Fibroblast of villous mesenchyme (primary cell): ENCODE data around the gene LYPD4. TPM values are rescaled to one million over a fixed set of nuclear protein-coding genes. Genes with fewer than 3 reads are reported as not detected.

Source experiments
- DNase-seq: peaks from one replicate; pipeline ENCODE4 v3.0.0-alpha.2; 2010; ENCODE audit warnings: low read depth
- H3K4me3 ChIP-seq: 2 replicates; pipeline ENCODE4 v1.5.1; 2011; ENCODE audit warnings: low read depth, mild to moderate bottlenecking, low read length
- total RNA-seq: library from RNA; depleted of rRNA; stranded (reverse); fragments of >200 nt; gene quantifications from 2 replicates; pipeline ENCODE4 v1.2.3, GENCODE V29; 2012
- TF ChIP-seq, protein P1 (sequence below): IDR thresholded peaks from 2 replicates; pipeline ENCODE4 v1.5.1; 2012; ENCODE audit warnings: low read depth, mild to moderate bottlenecking, low read length; ENCODE audit not compliant: insufficient read depth

LYPD4 gene
- total RNA-seq, 1 donor, result not detected

DNA sequence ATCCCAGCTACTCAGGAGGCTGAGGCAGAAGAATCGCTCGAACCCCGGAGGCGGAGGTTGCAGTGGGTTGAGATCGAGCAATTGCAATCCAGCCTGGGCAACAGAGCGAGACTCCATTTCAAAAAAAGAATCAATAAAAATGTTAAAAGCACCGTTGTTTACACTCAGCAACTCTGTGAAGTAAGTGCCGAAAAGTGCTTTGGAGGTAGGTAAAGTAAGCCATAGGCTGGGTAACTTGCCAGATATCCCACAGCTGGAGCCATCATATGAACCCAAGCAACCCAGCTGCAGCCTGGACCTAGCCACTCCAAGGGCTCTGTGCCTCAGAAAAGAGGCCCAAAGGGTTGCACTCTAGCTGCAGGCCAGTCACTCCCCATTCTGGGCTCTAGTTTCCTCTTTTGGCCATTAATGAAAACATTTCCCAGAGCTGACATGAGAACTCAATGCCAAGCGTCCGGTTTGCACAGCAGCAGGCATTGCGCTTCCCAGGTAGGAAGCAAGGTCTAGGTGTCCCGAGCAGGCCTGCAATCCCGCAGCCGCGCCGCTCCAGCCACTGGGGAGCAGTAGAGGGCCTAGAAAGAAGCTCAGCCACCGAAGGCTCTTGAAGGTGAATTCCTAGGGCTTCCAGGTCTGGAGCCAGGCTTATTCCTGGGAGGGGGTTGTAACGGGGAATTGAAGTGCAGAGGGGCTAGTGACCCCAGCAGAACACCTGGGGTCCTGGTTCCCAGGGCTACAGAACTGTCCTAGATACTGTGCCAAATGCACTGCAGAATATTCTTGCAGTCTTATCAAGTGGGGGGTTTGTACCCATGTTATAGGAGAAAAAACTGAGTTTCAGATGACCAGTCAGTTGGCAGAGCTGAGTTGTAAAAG is 28.5 kb upstream of the LYPD4 start:
- TF ChIP-seq, protein P1, sequence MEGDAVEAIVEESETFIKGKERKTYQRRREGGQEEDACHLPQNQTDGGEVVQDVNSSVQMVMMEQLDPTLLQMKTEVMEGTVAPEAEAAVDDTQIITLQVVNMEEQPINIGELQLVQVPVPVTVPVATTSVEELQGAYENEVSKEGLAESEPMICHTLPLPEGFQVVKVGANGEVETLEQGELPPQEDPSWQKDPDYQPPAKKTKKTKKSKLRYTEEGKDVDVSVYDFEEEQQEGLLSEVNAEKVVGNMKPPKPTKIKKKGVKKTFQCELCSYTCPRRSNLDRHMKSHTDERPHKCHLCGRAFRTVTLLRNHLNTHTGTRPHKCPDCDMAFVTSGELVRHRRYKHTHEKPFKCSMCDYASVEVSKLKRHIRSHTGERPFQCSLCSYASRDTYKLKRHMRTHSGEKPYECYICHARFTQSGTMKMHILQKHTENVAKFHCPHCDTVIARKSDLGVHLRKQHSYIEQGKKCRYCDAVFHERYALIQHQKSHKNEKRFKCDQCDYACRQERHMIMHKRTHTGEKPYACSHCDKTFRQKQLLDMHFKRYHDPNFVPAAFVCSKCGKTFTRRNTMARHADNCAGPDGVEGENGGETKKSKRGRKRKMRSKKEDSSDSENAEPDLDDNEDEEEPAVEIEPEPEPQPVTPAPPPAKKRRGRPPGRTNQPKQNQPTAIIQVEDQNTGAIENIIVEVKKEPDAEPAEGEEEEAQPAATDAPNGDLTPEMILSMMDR, result peak; percentile 76
- H3K4me3 ChIP-seq, result no peak overlapping the region
- DNase-seq, result peak; percentile 50

DNA sequence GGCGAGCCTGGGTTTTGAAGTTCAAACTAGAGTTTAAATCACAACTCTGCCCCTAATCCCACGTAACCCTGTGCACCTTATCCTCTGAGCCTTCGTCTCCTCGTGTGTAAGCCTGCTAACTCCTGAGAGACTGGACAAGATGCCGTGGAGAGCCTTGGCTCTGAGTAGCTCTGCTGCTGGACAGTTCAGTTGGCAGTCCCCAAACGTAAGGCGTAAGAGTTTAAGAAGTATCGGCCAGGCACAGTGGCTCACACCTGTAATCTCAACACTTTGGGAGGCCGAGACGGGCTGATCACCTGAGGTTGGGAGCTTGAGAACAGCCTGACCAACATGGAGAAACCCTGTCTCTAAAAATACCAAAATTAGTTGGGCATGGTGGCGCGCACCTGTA is 27.9 kb upstream of the LYPD4 start:
- TF ChIP-seq, protein P1, result no peak
- no peak overlapping the region for H3K4me3 ChIP-seq
- DNase-seq, result no peak

DNA sequence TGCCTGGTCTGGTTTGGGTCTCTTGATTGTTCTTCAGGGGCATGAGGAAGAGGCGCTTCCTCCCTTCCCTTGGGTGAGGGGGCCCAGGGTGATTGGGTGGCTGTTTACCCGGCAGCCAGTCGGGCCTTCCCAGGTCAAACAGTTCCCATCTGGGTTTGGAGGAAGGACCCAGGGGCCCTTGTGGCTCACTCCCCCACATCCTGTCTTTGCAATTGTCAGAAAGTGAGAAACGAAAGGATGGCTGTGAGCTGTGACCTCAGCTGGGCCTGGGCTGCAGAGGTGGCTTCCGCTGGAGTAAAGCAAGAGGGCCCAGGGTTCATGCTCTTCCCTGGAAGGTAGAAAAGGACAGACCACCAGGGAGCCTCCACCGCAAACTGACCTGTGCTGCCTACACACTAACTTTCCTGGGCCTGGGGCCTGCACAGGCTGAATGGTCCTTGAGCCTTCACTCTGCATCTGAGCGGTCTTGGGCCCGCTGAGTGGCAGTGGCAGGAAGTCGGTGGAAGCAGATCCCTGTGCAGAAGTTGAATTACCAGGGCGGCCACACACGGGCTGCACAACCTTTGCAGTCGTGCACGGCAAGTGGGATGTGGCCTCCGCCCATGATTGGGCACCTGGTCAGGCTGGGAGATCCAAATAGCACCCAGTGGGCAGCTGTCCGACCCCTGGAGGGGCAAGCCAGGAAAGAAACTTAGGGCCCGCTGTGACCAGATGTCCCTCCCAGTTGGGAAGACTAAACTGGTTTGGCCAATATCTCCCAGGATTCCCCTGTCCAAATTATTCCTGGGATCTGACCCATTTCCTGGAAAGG is 27.3 kb upstream of the LYPD4 start:
- DNase-seq, result no peak
- H3K4me3 ChIP-seq, result no peak overlapping the region
- TF ChIP-seq, protein P1, result no peak

DNA sequence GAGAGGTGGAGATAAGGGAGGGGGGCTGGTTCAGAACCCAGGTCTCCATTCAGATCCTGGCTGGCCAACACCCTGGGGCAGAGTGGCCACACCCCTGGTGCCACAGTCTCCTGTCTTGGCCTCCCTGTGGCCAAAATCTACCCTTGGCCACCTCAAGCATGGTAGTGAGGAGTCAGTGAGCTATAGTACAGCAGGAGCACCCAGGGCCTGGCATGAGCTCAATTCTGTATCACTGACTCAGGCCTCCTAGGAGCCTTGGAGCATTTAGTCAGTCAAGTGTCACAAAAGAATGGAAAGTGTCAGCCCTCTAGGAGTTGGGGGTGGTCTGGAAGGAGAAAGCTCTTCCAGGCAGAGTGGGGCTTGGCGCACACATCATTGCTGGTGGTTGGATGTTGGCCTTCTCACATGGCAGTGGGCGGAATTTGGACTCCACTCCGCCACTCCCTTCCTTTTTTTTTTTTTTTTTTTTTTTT is 26.0 kb upstream of the LYPD4 start:
- TF ChIP-seq, protein P1, result no peak
- no peak overlapping the region for H3K4me3 ChIP-seq
- no peak for DNase-seq

DNA sequence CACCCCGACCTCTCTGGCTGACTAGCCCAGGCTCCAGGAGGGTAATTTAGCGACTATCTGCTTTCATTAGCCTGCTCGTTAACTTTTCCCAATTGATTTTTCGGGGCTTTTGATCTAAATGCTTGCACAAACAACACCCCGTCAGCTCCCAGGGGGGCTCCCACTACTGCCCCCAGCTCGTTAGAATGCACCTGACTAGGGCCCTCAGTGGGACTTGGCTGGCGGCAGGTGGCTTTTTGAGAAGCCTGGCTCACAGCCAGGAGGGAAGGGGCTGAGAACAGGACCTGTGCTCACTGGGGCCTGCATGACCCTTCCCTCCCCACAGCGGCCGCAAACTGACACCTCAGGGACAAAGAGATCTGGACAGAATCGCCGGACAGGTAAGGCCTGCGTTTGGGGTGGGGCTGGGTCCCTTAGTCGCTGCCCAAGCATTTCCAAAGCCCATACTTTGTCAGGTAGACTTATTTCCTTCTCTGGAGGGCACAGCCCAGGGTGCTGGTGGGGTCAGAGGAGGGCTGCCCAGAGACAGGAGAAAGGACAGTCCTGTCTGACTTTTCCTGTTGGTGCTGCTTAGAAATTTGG is 25.0 kb upstream of the LYPD4 start:
- TF ChIP-seq, protein P1, result no peak
- DNase-seq, result no peak
- no peak overlapping the region for H3K4me3 ChIP-seq

DNA sequence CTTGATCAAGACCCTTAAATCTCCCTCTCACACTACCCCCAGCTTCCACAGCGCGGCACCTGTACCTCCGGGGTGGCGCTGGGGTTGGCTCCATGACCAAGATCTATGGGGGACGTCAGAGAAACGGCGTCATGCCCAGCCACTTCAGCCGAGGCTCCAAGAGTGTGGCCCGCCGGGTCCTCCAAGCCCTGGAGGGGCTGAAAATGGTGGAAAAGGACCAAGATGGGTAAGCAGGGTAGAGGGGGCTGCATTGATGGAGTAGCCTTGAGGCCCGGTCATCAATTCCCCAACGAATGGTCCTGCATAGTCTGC is 24.5 kb upstream of the LYPD4 start:
- DNase-seq, result no peak
- TF ChIP-seq, protein P1, result no peak
- H3K4me3 ChIP-seq, result no peak overlapping the region
